Ishikawa (cell line): Measurements from ENCODE around the gene PPT2.

Experiments
- CEBPB ChIP-seq: IDR thresholded peaks from 2 replicates; pipeline ENCODE4 v1.6.1; 2012
- CREB1 ChIP-seq: IDR thresholded peaks from 2 replicates; pipeline ENCODE4 v1.6.1; 2012; ENCODE audit warnings: low read depth
- FOXM1 ChIP-seq: IDR thresholded peaks from 2 replicates; pipeline ENCODE4 v1.6.1; 2012; ENCODE audit warnings: low read depth, borderline replicate concordance
- NFIC ChIP-seq: IDR thresholded peaks from 2 replicates; pipeline ENCODE4 v1.6.1; 2012
- RAD21 ChIP-seq: IDR thresholded peaks from 2 replicates; pipeline ENCODE4 v1.6.1; 2012; ENCODE audit warnings: low read depth
- TEAD4 ChIP-seq: IDR thresholded peaks from 2 replicates; pipeline ENCODE4 v1.6.1; 2012
- YY1 ChIP-seq: IDR thresholded peaks from 2 replicates; pipeline ENCODE4 v1.6.1; 2012; ENCODE audit warnings: low read depth
- TF ChIP-seq, protein P1 (sequence below): IDR thresholded peaks from 2 replicates; pipeline ENCODE4 v1.6.1; 2012
- TF ChIP-seq, protein P2 (sequence below): IDR thresholded peaks from 2 replicates; pipeline ENCODE4 v1.6.1; 2012; ENCODE audit warnings: low read depth, mild to moderate bottlenecking

DNA sequence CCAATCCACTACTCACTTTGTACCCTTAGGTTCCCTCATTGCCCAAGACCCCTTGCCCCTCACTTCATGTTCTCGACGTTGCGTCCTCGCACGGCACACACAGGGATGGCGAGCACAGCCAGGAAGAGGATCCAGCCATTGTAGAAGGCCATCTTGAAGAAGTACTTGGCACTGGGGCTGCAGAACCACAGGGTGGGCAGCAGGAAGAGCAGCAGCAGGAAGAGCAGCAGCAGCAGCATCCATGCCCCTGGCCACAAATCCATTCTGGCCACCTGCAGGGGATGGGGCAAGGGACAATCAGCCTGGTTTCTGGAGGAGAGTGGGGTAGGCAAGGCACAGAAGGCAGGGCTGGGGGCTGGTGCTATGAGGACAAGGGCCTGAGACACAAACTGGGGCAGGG lies 17.3 kb downstream of the PPT2 start:
- TF ChIP-seq TEAD4 (no peak), NFIC (no peak), RAD21 (no peak), YY1 (no peak), CREB1 (no peak), FOXM1 (no peak), CEBPB (no peak)
- TF ChIP-seq, protein P1, sequence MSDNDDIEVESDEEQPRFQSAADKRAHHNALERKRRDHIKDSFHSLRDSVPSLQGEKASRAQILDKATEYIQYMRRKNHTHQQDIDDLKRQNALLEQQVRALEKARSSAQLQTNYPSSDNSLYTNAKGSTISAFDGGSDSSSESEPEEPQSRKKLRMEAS = no peak
- TF ChIP-seq, protein P2, sequence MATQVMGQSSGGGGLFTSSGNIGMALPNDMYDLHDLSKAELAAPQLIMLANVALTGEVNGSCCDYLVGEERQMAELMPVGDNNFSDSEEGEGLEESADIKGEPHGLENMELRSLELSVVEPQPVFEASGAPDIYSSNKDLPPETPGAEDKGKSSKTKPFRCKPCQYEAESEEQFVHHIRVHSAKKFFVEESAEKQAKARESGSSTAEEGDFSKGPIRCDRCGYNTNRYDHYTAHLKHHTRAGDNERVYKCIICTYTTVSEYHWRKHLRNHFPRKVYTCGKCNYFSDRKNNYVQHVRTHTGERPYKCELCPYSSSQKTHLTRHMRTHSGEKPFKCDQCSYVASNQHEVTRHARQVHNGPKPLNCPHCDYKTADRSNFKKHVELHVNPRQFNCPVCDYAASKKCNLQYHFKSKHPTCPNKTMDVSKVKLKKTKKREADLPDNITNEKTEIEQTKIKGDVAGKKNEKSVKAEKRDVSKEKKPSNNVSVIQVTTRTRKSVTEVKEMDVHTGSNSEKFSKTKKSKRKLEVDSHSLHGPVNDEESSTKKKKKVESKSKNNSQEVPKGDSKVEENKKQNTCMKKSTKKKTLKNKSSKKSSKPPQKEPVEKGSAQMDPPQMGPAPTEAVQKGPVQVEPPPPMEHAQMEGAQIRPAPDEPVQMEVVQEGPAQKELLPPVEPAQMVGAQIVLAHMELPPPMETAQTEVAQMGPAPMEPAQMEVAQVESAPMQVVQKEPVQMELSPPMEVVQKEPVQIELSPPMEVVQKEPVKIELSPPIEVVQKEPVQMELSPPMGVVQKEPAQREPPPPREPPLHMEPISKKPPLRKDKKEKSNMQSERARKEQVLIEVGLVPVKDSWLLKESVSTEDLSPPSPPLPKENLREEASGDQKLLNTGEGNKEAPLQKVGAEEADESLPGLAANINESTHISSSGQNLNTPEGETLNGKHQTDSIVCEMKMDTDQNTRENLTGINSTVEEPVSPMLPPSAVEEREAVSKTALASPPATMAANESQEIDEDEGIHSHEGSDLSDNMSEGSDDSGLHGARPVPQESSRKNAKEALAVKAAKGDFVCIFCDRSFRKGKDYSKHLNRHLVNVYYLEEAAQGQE = no peak
